Fibroblast of upper back skin (primary cell): ENCODE data around the gene SIAH3.
"Not testable (repeated sequence)": the region's sequence is repeated elsewhere in the genome, so short reads cannot be mapped to it uniquely, and the experiment has no call there.

Source experiments
- DNase-seq: peaks from one replicate; pipeline ENCODE4 v3.0.0-alpha.2; 2013

SIAH3 gene

GRCh38 chr13:45779901-45780300 is 71.7 kb downstream of the SIAH3 start:
- no peak for DNase-seq

DNA sequence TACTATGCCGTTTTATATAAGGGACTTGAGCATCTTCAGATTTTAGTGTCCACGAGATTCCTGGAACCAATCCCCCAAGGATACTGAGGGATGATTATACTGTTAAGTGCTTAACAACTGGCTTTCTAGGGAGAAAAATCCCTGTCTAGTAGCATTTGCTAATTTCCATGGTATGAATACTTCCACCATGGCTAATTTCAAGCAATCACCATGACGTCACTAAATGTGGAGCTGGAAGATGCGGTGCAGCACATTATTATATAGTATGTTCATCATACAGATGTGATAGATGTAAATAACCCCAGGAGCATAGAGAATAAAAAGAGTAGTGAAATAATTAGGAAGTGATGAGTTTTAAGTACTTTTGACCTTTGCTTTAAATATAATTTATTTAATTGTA is 72.7 kb downstream of the SIAH3 start:
- peak; percentile 21 for DNase-seq

DNA sequence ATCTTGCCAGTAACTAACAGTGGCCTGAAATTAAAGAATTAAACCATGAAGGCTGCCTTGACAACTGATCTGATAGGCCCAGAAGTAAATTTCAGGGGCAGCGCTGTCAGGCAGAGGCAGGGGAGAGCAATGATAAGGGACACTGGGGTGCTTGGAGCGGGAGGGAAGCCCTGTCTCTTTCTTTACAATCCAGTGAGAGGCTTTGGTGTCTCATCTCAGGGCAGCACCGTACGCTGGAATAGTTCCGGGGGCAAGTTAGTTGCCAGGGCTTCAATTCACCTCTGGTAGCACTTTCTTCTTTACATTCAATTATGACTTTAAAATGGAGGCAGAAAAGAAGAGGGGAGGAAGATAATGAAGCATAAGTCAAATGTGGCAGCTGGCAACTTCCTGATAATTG is 74.8 kb downstream of the SIAH3 start:
- DNase-seq, result no peak

DNA sequence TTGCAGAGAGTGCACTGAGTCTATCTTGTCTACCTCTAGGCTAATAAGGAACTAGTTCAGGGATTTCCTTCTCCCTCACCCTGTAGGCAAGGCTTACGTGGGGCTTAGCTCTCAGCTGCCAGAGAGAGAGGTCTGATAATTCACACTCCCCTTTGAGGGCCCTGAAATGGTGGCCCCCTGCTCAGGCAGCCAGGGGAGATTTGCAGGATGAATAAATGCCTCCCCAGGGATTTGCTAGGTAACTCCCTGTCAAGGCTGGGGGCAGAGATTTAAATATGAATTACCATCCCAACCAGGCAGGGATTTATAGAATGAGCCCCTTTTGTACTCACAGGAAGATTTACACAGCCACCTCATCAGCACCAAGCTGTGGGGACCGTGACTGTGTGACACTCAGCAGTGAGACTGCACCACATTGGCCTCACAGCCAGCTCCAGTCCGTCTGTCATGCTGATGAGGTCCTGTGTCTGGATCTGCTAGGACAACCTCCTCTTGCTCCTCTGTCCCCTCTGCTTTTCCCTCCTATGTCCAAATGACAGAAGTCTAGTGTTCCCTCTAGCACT is 76.1 kb downstream of the SIAH3 start:
- DNase-seq, result no peak

DNA sequence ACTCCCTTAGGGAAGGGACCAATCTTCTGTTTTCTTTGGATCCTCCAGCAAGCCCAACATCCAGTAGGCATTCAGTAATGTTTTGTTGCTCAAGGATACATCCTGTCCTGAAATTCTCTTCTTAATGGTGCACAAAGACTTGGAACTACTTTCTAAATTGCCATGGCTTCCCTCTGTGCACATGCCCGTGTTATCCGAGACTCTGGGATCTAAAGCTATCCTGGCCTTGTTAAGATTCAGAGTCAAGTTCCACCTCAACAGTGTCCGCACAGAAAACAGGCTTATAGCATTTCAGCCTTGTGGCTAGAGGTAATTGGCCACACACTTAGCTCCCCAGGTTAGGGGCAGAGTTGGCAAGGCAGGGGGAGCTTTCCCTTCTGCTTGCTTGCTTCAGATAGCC is 77.6 kb downstream of the SIAH3 start:
- DNase-seq, result no peak

- DNase-seq, result peak; percentile 32
These were observed 78.3 kb downstream of the SIAH3 start for GRCh38 chr13:45773236-45773635.

DNA sequence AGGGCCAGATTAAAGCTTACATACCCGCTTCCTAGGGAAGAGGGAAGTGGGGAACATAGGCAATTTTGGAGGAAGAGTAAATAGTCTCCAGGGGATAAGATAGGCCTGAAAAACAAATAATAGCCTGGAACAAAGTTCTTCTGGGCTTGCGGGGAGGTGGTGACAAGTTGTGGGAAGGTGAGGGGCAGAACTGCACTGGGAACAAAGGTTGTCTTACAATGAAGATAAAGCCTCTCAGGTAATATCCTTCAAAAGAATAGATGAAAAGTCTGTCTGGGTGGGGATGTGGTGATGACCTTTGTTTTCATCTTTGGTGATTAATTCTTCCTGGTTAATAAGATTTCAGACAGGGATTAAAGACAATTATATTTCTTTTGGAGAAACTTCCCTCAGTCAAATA is 80.7 kb downstream of the SIAH3 start:
- DNase-seq, result no peak

DNA sequence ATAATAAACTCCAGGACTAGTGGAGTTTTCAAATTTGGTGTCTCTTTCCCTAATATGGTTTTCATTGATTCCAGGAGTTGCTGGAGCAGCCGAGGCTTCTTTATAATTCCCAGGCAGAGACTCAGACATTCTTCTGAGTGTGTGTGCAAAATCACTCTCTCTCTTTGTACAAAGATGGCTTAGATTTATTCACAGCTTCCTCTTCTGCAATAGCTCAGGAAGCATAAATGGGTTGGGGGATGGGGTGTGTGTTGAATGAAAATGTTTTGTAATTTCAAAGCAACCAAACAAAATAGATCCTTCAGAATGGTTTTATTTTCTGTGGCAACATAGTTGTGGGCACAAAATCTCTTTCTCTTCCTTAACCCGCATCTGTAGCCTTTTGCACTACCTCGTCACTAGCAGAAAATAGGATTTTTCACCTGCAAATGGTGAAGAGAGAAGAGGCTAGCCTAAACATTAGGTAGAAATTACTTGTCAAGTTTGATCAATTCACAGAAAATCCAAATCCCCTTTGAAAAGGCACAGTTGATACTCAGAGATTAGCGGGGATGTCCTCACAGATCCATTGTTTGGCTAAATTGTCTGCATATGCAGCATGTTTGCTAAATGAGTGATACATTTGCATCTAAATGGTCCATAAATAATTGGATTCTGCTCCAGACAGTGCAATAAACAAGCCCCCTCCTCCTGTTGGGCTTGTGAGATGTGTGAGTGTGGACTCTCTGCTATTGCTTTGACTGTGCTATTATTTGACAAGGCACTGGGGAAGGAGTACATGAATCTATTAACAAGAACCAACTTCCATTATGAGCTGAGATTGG is 82.7 kb downstream of the SIAH3 start:
- DNase-seq, result peak; percentile 13

GRCh38 chr13:45765464-45765863 is 86.1 kb downstream of the SIAH3 start:
- no peak for DNase-seq

DNA sequence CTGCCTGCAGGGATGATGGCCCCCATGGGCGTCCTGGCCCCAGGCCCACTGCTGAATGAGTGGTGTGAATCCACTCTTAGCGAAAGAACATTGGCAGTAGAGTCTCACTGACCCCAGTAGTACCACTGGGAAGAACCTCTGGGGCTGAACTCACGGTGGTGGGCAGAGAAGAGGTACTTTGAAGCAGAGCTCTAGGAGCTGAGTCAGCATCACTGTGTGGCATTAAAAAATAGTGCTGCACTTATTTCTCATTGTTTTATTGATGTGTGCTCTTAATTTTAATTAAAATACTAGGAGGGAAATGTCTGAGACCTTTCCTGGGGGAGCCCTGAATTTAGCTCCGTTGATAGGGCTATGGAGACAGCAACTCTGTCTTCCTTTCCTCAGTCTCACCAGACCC is 88.1 kb downstream of the SIAH3 start:
- DNase-seq, result no peak

GRCh38 chr13:45757589-45757988 is 94.0 kb downstream of the SIAH3 start:
- not testable (repeated sequence) for DNase-seq

DNA sequence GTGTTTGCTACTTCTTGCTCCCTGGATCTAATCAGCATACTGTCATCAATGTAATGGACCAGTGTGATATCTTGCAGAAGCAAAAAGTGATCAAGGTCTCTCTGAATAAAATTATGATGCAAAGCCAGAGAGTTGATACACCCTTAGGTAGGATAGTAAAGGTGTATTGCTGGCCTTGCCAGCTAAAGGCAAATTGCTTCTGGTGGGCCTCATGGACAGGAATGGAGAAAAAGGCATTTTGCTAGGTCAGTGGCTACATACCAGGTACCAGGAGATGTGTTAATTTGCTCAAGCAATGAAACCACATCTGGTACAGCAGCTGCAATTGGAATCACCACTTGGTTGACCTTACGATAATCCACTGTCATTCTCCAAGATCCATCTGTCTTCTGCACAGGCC is 95.1 kb downstream of the SIAH3 start:
- not testable (repeated sequence) for DNase-seq

DNA sequence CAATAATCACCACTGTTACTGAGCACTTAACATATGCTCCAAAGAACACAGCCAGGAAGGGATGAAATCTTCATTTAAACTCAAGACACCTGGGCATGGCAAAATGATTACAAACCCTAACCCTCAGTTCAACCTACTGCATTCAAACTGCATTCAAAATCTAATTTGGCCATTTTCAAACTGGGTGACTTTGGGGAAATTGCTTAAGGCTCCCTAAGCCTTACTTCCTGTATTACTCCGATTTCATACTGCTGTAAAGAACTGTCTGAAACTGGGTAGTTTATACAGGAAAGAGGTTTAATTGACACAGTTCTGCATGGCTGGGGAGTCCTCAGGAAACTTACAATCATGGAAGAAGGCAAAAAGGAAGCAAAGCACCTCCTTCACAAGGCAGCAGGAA is 99.0 kb downstream of the SIAH3 start:
- no peak for DNase-seq

GRCh38 chr13:45751885-45752284 is 99.7 kb downstream of the SIAH3 start:
- no peak for DNase-seq

DNA sequence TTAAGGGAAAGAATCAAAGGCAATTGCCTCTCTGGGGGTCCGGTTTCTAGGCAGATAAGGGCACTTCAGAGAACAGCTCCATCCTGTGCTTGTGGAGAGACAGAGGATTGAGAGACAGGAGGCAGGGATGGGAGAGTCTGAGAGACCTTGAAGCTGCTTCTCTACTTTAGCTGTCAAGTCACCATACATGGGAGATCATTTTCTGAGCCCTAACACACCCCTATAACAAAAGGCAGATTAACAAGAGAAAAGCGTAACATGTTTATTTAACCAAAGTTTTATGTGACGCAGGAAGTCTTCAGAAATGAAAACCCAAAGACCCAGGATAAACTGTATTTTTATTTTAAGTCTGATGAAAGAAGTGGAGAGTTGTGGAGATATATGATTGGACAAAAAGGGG is 101.0 kb downstream of the SIAH3 start:
- no peak for DNase-seq

DNA sequence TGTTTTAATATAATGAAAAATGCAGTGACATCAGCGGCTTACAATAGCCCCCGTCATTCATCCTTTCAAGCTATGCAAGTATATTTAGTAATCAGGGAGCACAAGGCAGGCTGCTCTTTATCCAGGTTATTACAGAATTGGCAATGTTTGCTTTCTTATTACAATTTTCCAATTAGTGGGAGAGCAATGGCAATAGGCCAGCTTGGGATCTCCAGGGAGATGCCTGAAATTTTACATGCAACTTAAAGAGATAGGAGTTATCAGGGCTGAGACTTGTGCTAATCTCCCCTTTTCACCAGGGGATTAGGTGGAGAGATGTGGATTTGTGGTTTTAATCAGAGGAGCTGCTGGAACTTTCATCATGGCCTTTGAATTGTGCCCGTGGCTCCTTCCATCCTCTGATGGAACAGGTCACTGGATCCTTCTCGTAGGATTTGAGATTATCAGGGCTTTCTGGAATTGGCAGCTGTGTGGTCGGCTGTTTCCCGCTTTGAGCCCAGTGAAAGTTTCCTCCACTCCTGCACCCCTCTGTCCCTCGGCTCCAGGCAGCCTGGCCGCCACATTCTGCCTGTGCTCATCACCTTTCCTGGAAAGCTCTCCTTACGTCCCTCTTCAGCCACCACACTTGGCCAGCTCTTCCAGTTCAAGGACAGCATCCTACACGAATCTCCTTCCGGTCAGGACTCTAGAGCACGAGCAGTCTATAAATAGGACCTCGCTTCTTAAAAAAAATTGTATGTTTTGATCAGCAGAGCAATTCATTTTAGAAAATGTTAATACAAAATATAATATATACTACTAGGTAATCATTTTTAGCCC is 102.4 kb downstream of the SIAH3 start:
- no peak for DNase-seq

DNA sequence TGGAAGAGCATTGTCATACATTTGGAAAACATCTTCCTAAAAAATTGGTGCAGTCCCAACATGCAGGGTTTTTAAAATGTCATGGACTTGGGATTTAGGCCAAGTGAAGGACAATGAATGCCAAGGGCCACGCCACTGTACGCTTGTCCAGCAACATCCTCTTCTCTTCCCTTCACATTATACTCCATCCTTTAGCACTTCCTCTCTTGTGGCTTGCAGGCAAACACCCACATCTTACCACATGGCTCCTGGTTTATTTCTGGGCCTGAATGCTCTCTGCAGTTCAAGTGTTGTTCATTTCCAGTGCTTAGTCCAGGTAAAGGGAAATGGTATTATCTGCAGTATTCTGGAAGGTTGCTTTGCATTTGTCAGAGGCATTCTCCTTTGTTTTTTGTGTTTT is 104.5 kb downstream of the SIAH3 start:
- DNase-seq, result no peak

DNA sequence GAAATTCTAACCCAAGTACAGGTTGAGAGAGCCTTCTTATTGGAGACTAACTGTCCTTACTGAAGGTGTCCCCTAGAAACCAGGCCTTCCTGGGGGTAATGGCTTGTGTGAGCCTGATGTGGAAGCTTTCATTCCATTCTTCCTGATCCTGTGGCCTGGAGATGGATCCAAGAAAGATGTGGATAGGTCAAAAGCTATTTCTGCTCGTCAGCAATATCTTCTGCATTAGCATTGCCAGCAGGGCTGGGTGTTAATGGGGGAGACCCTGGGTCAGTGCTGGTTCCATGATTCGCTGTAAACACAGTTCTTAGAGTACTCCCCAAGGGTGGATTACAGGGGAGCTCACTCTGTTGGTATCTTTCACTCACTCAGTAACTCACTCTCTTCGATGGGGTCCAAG is 106.6 kb downstream of the SIAH3 start:
- no peak for DNase-seq

- no peak for DNase-seq
These were observed 108.6 kb downstream of the SIAH3 start for GRCh38 chr13:45742985-45743384.

- no peak for DNase-seq
These were observed 114.0 kb downstream of the SIAH3 start for GRCh38 chr13:45737571-45738017.

DNA sequence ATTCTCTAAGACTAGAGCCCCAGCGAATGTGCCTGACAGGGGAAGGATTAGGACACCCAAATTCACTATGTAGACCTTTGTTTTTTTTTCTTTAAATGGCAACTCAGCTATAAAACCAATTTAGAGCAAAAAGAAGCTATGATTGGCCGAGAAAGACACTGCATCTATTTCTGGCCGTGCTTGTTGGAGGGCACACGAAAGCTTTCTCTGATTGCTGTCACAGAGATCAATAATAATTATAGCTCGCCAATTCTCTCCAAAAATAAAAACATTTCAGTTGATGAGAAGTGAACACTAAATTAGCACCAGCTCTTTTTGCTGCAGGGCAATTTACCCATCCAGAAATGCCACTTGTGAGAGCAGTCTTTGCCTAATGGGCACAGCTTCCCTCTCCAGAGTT is 118.2 kb downstream of the SIAH3 start:
- DNase-seq, result no peak

DNA sequence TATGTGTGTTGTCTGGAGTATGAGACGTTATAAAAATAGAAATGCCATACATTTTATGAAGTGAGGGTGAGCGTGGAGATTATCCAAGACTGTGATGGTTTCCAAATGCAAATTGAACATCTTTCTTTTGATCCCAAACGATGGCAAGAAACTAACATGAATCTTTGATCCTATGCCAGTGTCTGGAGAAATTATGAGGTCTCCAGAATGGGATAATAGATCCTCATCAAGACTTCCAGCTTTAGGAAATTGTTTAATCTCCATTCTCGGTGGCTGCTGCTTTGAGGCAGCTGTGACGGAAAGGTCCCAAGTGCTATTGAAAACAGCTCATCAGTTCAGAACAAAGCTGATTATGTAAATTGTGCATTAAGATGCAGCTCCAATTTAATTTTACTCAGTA is 118.6 kb downstream of the SIAH3 start:
- no peak for DNase-seq

- no peak for DNase-seq
These were observed 120.1 kb downstream of the SIAH3 start for GRCh38 chr13:45731455-45731854.

DNA sequence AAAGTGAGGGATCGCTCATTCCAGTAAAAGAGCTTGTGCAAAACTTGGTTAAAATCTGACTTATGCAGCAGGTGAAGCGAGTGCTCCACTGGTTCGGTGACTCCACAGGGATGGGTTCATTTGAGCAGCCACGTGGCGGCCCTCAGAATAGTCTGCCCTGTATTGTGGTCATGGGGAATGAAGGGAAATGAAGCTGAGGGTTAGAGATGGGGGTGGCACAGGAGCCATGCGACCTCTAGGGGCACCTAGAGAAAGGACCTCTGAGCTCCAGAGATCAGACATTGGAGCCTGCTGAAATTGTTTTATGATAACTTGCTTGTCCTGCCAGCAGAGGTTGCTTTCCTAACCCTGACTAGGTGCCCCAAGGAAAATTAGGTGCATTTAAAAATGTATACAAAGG is 122.8 kb downstream of the SIAH3 start:
- DNase-seq, result no peak
